Keratinocyte (primary cell): ENCODE data around the gene MAML2. TPM values are rescaled to one million over a fixed set of nuclear protein-coding genes. Genes with fewer than 3 reads are reported as not detected.

ENCODE experiments used
- DNase-seq: peaks from one replicate; pipeline ENCODE4 v3.0.0-alpha.2; 2011; ENCODE audit warnings: low read depth, missing footprints, low spot score
- FAIRE-seq: peaks from 2 replicates; lab custom pipeline; 2011; peaks lifted over from hg19 to GRCh38; lab: Jason Lieb, UNC
- H2AFZ ChIP-seq: 2 replicates; pipeline ENCODE4 v1.6.0; 2012; ENCODE audit warnings: low read length, control low read depth, inconsistent platforms; ENCODE audit not compliant: control insufficient read depth
- H3K27ac ChIP-seq: 2 replicates; pipeline ENCODE4 v1.5.1; 2011; ENCODE audit warnings: low read length; ENCODE audit not compliant: control insufficient read depth, insufficient read depth
- H3K27me3 ChIP-seq: 3 replicates; pipeline ENCODE4 v1.6.0; 2011; ENCODE audit warnings: low read length; ENCODE audit not compliant: control insufficient read depth, insufficient read depth; ENCODE audit errors: extremely low read depth
- H3K36me3 ChIP-seq, 2 experiments: 2 replicates in 1 of 2; 3 replicates in 1 of 2; pipeline ENCODE4 v1.5.1; 2011; ENCODE audit warnings: low read length in 2 of 2, mild to moderate bottlenecking in 1 of 2; ENCODE audit not compliant: control insufficient read depth in 2 of 2, insufficient read depth in 2 of 2; ENCODE audit errors: extremely low read depth in 1 of 2
- H3K4me1 ChIP-seq: 3 replicates; pipeline ENCODE4 v1.5.1; 2011; ENCODE audit warnings: low read length; ENCODE audit not compliant: control insufficient read depth, insufficient read depth; ENCODE audit errors: extremely low read depth
- H3K4me2 ChIP-seq: 3 replicates; pipeline ENCODE4 v1.6.0; 2011; ENCODE audit warnings: low read depth, low read length; ENCODE audit not compliant: control insufficient read depth, insufficient read depth; ENCODE audit errors: extremely low read depth
- H3K4me3 ChIP-seq, 3 experiments: fragments of 200-600 bp in 1 of 3; sonication (generic) in 1 of 3; 2 replicates in 2 of 3; 3 replicates in 1 of 3; pipeline ENCODE4 v1.5.1; 2011 to 2016; ENCODE audit warnings: low read length in 3 of 3, mild to moderate bottlenecking in 3 of 3, control low read depth in 2 of 3, inconsistent platforms in 1 of 3, low read depth in 1 of 3, mixed read lengths in 1 of 3, mixed run types in 1 of 3, moderate library complexity in 1 of 3; ENCODE audit not compliant: control insufficient read depth in 2 of 3, insufficient read depth in 2 of 3; ENCODE audit errors: extremely low read depth in 1 of 3
- H3K79me2 ChIP-seq: 2 replicates; pipeline ENCODE4 v1.6.0; 2012; ENCODE audit warnings: low read length; ENCODE audit not compliant: control insufficient read depth, insufficient read depth
- H3K9ac ChIP-seq: 3 replicates; pipeline ENCODE4 v1.6.0; 2011; ENCODE audit warnings: low read length; ENCODE audit not compliant: control insufficient read depth, insufficient read depth; ENCODE audit errors: extremely low read depth
- H3K9me1 ChIP-seq: 3 replicates; pipeline ENCODE4 v1.6.0; 2011; ENCODE audit warnings: low read length; ENCODE audit not compliant: control insufficient read depth, insufficient read depth; ENCODE audit errors: extremely low read depth
- H3K9me3 ChIP-seq: 2 replicates; pipeline ENCODE4 v1.5.1; 2012; ENCODE audit warnings: low read depth, low read length; ENCODE audit not compliant: control insufficient read depth
- H4K20me1 ChIP-seq: 3 replicates; pipeline ENCODE4 v1.6.0; 2011; ENCODE audit warnings: low read length; ENCODE audit not compliant: control insufficient read depth, insufficient read depth; ENCODE audit errors: extremely low read depth
- EZH2 ChIP-seq: IDR thresholded peaks from one replicate; pipeline ENCODE4 v1.6.1; 2012; ENCODE audit warnings: inconsistent platforms, mild to moderate bottlenecking, low read length, moderate library complexity
- dilution Hi-C: fragments of 300-500 bp; cut with MboI; formaldehyde crosslinking; loops from one replicate; pipeline ENCODE4 v1.7.0; 2020; ENCODE audit warnings: low sequenced_read_pairs; ENCODE audit not compliant: extremely low pct_ligation_motif_present
- polyA plus RNA-seq, 5 experiments: library from polyadenylated mRNA; depleted of rRNA in 3 of 5; stranded (reverse) in 3 of 5; stranded (forward) in 1 of 5; unstranded in 1 of 5; fragments of >200 nt; gene quantifications; 1 replicate in 1 of 5; 2 replicates in 3 of 5; 3 replicates in 1 of 5; pipeline versions ENCODE4 v1.2.1 to v1.2.3, GENCODE V29; 2011 to 2012; ENCODE audit warnings: missing spikeins in 2 of 5, low read depth in 1 of 5, low replicate concordance in 1 of 5
- TF ChIP-seq, protein P1 (sequence below), 3 experiments: IDR thresholded peaks in 1 of 3; conservative IDR thresholded peaks in 1 of 3; optimal IDR thresholded peaks in 1 of 3; 2 replicates in 2 of 3; 3 replicates in 1 of 3; pipeline versions ENCODE3 to v1.5.1; 2011; ENCODE audit warnings: low read length in 3 of 3, mild to moderate bottlenecking in 3 of 3, moderate library complexity in 2 of 3, control low read depth in 1 of 3, inconsistent platforms in 1 of 3; ENCODE audit not compliant: insufficient read depth in 2 of 3; ENCODE audit errors: extremely low read depth in 1 of 3

MAML2 gene
- polyA plus RNA-seq, 1 donor (not counting 4 experiments of a cell fraction or from before 2014, with no cell fraction given): 4.2 TPM

DNA sequence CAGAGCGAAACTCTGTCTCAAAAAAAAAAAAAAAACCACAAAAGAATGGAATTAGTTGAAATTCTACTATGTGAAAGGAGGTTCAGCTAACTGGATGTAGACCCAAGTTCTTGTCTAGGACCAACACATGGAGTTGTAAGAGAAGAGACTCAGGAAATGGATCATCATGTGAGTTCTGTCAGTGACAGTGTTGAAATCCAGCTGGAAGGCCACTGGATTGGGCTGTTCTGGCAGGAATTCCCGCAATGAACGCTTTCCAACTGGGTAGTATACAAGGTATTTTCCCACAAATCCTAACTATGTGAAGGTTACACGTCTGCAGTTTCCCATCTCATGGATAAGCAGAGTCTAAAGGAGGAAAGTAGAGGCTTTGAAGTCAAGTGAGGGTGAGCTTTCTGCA is 151.2 kb downstream of the MAML2 start:
- TF ChIP-seq EZH2: no peak
- TF ChIP-seq, protein P1, sequence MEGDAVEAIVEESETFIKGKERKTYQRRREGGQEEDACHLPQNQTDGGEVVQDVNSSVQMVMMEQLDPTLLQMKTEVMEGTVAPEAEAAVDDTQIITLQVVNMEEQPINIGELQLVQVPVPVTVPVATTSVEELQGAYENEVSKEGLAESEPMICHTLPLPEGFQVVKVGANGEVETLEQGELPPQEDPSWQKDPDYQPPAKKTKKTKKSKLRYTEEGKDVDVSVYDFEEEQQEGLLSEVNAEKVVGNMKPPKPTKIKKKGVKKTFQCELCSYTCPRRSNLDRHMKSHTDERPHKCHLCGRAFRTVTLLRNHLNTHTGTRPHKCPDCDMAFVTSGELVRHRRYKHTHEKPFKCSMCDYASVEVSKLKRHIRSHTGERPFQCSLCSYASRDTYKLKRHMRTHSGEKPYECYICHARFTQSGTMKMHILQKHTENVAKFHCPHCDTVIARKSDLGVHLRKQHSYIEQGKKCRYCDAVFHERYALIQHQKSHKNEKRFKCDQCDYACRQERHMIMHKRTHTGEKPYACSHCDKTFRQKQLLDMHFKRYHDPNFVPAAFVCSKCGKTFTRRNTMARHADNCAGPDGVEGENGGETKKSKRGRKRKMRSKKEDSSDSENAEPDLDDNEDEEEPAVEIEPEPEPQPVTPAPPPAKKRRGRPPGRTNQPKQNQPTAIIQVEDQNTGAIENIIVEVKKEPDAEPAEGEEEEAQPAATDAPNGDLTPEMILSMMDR (optimal IDR thresholded peaks at IDR 0.05 in 1 of 3, IDR thresholded peaks at IDR 0.05 in 1 of 3, conservative IDR thresholded peaks at IDR 0.05 in 1 of 3; ENCODE audit: extremely low read depth in 1 of 3, insufficient read depth in 2 of 3, low read length in 3 of 3): no peak
- no peak overlapping the region for H2AFZ ChIP-seq
- no peak overlapping the region for H3K9ac ChIP-seq
- H3K4me2 ChIP-seq: no peak overlapping the region
- no peaks in the 10 kb centered on the region for H3K79me2 ChIP-seq
- H3K27ac ChIP-seq: no peak overlapping the region
- FAIRE-seq (no peak), DNase-seq (no peak)
- H4K20me1 ChIP-seq: no peaks in the 10 kb centered on the region
- no peaks in the 10 kb centered on the region for H3K9me1 ChIP-seq
- no peaks in the 10 kb centered on the region for H3K36me3 ChIP-seq
- H3K27me3 ChIP-seq: no peaks in the 10 kb centered on the region
- H3K4me3 ChIP-seq: no peak overlapping the region
- dilution Hi-C loops: no loop called here
- H3K9me3 ChIP-seq: no peaks in the 10 kb centered on the region
- peaks cover 24% of the 10 kb centered on the region for H3K4me1 ChIP-seq

DNA sequence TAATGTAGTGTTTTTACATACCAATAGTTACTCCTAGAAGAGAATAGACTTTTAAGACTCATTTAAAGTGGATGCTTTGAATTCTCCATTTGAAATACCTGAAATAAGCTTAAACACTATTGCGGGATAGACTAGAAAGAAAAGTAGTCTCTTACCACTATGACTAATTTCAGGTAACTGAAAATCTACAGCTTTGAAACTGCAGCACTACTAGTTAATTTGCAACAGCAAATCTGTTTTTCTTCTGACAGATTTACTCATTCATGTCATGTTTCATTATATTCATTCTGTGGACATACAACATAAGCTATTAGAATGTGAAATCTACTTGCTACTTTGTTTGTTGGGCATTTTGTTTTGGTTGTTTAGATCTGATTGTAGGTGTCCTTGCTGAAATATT is 153.6 kb downstream of the MAML2 start:
- H3K4me2 ChIP-seq: no peak overlapping the region
- H3K27me3 ChIP-seq: no peaks in the 10 kb centered on the region
- H2AFZ ChIP-seq: no peak overlapping the region
- H3K4me1 ChIP-seq: peaks cover 33% of the 10 kb centered on the region
- H3K4me3 ChIP-seq: no peak overlapping the region
- no peaks in the 10 kb centered on the region for H3K9me3 ChIP-seq
- H4K20me1 ChIP-seq: no peaks in the 10 kb centered on the region
- no peaks in the 10 kb centered on the region for H3K36me3 ChIP-seq
- H3K9ac ChIP-seq: no peak overlapping the region
- H3K9me1 ChIP-seq: no peaks in the 10 kb centered on the region
- DNase-seq (no peak), FAIRE-seq (no peak)
- TF ChIP-seq, protein P1 (optimal IDR thresholded peaks at IDR 0.05 in 1 of 3, IDR thresholded peaks at IDR 0.05 in 1 of 3, conservative IDR thresholded peaks at IDR 0.05 in 1 of 3; ENCODE audit: extremely low read depth in 1 of 3, insufficient read depth in 2 of 3, low read length in 3 of 3): no peak
- no peak for TF ChIP-seq EZH2
- dilution Hi-C loops: no loop called here
- H3K27ac ChIP-seq: no peak overlapping the region
- no peaks in the 10 kb centered on the region for H3K79me2 ChIP-seq
